Common myeloid progenitor, CD34-positive (primary cell): Measurements from ENCODE around the gene DYRK3.

Experiments
- CTCF ChIA-PET: fragments of 350-600 bp; sonication (Branson Sonifier 250); formaldehyde crosslinking; loops from one replicate; lab custom pipeline; 2021; ENCODE audit warnings: antibody characterized with exemption; lab: Charles Lee
- POLR2A ChIA-PET: fragments of 350-600 bp; sonication (Branson Sonifier 250); formaldehyde crosslinking; loops from one replicate; lab custom pipeline; 2021; ENCODE audit warnings: antibody characterized with exemption; lab: Charles Lee
- DNase-seq, 3 donors: peaks; one replicate each; pipeline versions ENCODE4 v3.0.0 to v3.0.0-alpha.2; 2013
- H3K27ac ChIP-seq, 2 experiments: 1 replicate in 1 of 2; 2 replicates in 1 of 2; pipeline ENCODE4 v1.7.0; 2013; ENCODE audit warnings: inconsistent platforms in 2 of 2, low read length in 2 of 2, mild to moderate bottlenecking in 2 of 2, low read depth in 1 of 2, moderate library complexity in 1 of 2; ENCODE audit not compliant: severe bottlenecking in 2 of 2, insufficient read depth in 1 of 2, poor library complexity in 1 of 2
- H3K27me3 ChIP-seq, 5 experiments: replicated peaks in 2 of 5; 1 replicate in 3 of 5; 2 replicates in 2 of 5; pipeline versions ENCODE4 v1.6.1 to v1.7.0; 2013; ENCODE audit warnings: low read length in 4 of 5, mild to moderate bottlenecking in 2 of 5, moderate library complexity in 2 of 5, inconsistent platforms in 1 of 5; ENCODE audit not compliant: insufficient read depth in 5 of 5, control insufficient read depth in 4 of 5
- H3K36me3 ChIP-seq, 4 experiments: 1 replicate in 2 of 4; 2 replicates in 2 of 4; pipeline versions ENCODE4 v1.6.1 to v1.7.0; 2013; ENCODE audit warnings: low read length in 3 of 4, control low read depth in 1 of 4, mild to moderate bottlenecking in 1 of 4; ENCODE audit not compliant: control insufficient read depth in 4 of 4, insufficient read depth in 4 of 4
- H3K4me1 ChIP-seq, 4 experiments: 1 replicate in 3 of 4; 2 replicates in 1 of 4; pipeline versions ENCODE4 v1.6.1 to v1.7.1; 2013; ENCODE audit warnings: low read length in 3 of 4, mild to moderate bottlenecking in 3 of 4, control low read depth in 1 of 4, inconsistent platforms in 1 of 4, moderate library complexity in 1 of 4; ENCODE audit not compliant: control insufficient read depth in 4 of 4, insufficient read depth in 4 of 4; ENCODE audit errors: control extremely low read depth in 1 of 4
- H3K4me3 ChIP-seq, 7 experiments: 1 replicate in 4 of 7; 2 replicates in 3 of 7; pipeline versions ENCODE4 v1.5.1 to v1.7.0; 2013; ENCODE audit warnings: mild to moderate bottlenecking in 7 of 7, low read length in 6 of 7, moderate library complexity in 6 of 7, inconsistent platforms in 2 of 7, low read depth in 2 of 7, control low read depth in 1 of 7; ENCODE audit not compliant: insufficient read depth in 4 of 7, control insufficient read depth in 1 of 7; ENCODE audit errors: extremely low read depth in 1 of 7
- H3K9me3 ChIP-seq, 5 experiments: 1 replicate in 4 of 5; 2 replicates in 1 of 5; pipeline versions ENCODE4 v1.6.1 to v1.7.1; 2013; ENCODE audit warnings: low read length in 4 of 5, mild to moderate bottlenecking in 2 of 5, inconsistent platforms in 1 of 5, low read depth in 1 of 5, moderate library complexity in 1 of 5; ENCODE audit not compliant: control insufficient read depth in 4 of 5, insufficient read depth in 2 of 5; ENCODE audit errors: control extremely low read depth in 1 of 5
- WGBS: methylation state at CpG from one replicate; pipeline ENCODE4 v1.1.5; 2013; ENCODE audit not compliant: insufficient coverage; 5-methylcytosine and 5-hydroxymethylcytosine counted together

Gene DYRK3

DNA sequence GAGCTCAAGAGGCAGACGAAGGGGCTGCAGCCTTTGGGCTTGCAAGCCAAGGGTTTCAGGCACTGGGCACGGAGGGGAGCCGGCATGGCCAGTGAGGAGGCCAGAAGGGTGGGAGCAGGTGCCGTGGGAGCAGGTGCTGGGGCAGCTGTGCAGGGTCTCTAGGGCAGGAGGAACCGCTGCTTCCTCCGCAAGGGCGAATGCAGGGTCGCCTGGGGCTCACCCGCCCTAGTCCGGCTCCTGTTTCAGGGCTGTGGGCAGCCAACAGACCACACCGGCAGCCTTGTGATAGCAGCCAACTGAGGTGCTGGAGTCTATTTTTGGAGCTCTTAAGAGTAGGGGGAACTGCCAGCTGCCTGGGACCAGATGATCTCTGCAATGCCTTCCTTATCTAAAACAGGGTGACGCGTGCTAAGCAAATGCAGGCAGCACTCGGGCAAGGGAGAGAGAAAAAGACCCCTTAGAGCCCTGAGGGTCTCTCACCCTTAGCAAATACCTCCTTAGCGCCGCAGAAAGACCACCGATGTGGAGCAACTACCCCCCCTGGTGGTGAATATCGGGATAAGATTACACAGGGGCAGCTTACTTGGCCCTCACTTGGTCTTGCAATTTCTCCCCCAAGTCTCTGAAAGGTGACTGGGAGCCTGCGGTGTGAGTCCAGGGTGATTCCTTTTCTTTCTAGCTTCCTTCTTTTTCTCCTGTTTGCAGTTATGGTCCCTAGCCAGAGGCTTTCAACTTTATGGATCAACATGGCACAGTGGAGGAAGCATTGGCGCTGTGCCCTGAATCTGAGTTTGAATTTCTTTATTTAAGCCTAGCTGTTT is 28.7 kb downstream of the DYRK3 start:
- CTCF ChIA-PET: interaction anchor here (0.8 to 31.8 kb wide), 35 partner anchors 10 to 269 kb away, joined by 3 to 989 read pairs (median 4); partner anchors contain the start of genes DYRK3, EIF2D and MAPKAPK2
- WGBS: 2% methylated on average over 16 of the region's 20 CpGs
- H3K9me3 ChIP-seq: no peaks in the 10 kb centered on the region
- H3K27me3 ChIP-seq: peaks cover 0 to 8% (median 0%) of the 10 kb centered on the region in 5 experiments
- H3K4me1 ChIP-seq: peaks cover 14 to 49% (median 40%) of the 10 kb centered on the region in 4 experiments
- POLR2A ChIA-PET: interaction anchor here (0.8 to 2.0 kb wide), 4 partner anchors 8 to 33 kb away, joined by 3 to 17 read pairs (median 4); partner anchors contain the start of gene DYRK3
- H3K36me3 ChIP-seq: no peaks in the 10 kb centered on the region
- peak; percentile 81 to 93 (median 91) for DNase-seq
- no peak overlapping the region for H3K27ac ChIP-seq
- peak overlapping the region in 6 of 7 experiments; percentile 13 to 69 (median 59) for H3K4me3 ChIP-seq

DNA sequence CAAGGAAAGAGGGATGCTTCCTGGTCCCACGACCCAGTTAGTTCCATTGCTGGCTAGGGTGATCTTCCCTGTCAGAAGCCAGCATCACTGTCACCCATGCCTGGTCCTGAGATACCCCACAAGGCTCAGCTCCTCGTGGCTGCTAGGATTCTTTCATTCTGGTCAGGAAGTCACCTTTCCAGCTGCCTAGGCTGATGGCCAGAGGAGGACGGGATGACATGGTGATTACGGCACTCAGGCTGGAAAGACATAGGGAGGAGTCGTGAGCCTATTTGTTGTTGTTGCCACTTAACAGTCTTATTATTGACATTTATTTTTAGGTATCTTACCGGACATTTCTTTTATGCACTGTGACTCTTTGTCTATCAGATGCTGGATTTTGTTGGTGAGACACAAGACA is 29.4 kb downstream of the DYRK3 start:
- Histone ChIP-seq H3K27ac (no peak overlapping the region), H3K36me3 (no peaks in the 10 kb centered on the region), H3K4me1 (peaks cover 14 to 42% (median 33%) of the 10 kb centered on the region in 4 experiments), H3K27me3 (peaks cover 0 to 8% (median 0%) of the 10 kb centered on the region in 5 experiments), H3K9me3 (no peaks in the 10 kb centered on the region), H3K4me3 (peak overlapping the region in 2 of 7 experiments; percentile 57 to 69)
- 40% methylated on average over 2 of the region's 6 CpGs for WGBS
- no peak for DNase-seq
- ChIA-PET CTCF (interaction anchor here (1.0 to 31.8 kb wide), 24 partner anchors 9 to 248 kb away, joined by 3 to 989 read pairs (median 6); partner anchors contain the start of genes DYRK3, EIF2D and MAPKAPK2), POLR2A (interaction anchor here (0.7 to 2.0 kb wide), 4 partner anchors 11 to 42 kb away, joined by 3 to 17 read pairs (median 4); partner anchors contain the start of gene DYRK3)

DNA sequence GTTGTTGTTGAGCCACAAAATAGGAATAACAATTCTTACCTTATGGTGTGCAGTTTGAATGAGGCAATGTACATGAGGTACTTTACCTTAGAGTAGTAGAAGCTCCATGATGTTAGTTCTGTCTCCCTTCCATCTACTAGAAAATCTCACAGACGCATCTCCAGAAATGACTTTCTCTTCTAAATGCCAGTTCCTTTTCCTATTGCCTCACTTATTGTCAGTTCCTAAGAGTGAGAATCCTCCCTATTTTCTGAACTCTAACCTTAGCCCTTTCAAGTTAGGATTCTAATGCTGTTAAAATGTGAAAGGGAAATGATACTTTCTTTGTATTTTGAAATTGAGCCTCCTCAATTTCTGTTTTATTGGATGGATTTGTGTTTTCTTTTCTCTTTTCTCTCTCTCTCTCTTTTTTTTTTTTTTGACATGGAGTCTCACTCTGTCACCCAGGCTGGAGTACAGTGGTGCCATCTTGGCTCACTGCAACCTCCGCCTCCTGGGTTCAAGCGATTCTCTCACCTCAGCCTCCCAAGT is 30.8 kb downstream of the DYRK3 start:
- ChIA-PET POLR2A (no interaction called here), CTCF (interaction anchor here (0.7 to 31.8 kb wide), 11 partner anchors 8 to 143 kb away, joined by 3 to 989 read pairs (median 7); partner anchors contain the start of genes DYRK3 and MAPKAPK2)
- 86% methylated on average over 1 of the region's 3 CpGs for WGBS
- peaks cover 0 to 6% (median 0%) of the 10 kb centered on the region in 5 experiments for H3K27me3 ChIP-seq
- H3K4me3 ChIP-seq: no peak overlapping the region
- no peak overlapping the region for H3K27ac ChIP-seq
- peaks cover 14 to 37% (median 28%) of the 10 kb centered on the region in 4 experiments for H3K4me1 ChIP-seq
- no peaks in the 10 kb centered on the region for H3K9me3 ChIP-seq
- no peaks in the 10 kb centered on the region for H3K36me3 ChIP-seq
- DNase-seq: no peak

DNA sequence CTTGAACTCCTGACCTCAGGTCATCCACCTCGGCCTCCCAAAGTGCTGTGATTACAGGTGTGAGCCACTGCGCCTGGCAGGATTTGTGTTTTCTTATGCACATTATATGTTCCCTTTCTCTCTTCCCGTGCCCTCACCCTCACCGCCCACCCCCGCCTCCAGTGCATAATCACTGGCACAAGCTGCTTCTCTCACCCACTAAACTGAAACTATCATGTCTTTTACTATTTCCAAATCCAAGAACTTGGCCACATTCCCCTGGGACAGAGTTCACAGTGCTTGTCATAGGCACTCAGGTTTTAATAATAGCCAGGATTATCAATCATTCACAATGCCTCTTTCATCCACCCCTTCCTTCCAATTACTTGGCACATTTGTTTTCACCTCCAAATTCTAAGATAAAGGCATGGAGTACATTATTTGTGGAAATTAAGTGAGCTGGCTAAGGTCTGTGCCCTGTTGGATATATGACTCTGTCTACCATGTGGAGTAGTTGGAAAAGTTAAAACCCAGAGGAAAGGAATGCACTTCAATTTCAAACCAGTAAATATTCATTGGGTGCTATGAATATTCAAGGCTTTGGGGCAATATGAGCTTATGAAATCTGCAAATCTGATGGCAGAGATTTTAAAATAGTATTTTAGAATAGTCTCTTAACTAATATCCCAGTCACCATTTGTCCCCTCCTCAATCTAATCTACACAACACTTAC is 31.8 kb downstream of the DYRK3 start:
- H3K36me3 ChIP-seq: no peaks in the 10 kb centered on the region
- WGBS: 98% methylated on average over 5 of the region's 5 CpGs
- DNase-seq: no peak
- no peak overlapping the region for H3K27ac ChIP-seq
- H3K4me3 ChIP-seq: no peak overlapping the region
- POLR2A ChIA-PET: no interaction called here
- peaks cover 14 to 39% (median 30%) of the 10 kb centered on the region in 4 experiments for H3K4me1 ChIP-seq
- peaks cover 0 to 5% (median 0%) of the 10 kb centered on the region in 5 experiments for H3K27me3 ChIP-seq
- CTCF ChIA-PET: interaction anchor here (0.7 to 31.8 kb wide), 11 partner anchors 10 to 164 kb away, joined by 3 to 989 read pairs (median 6); partner anchors contain the start of genes DYRK3 and MAPKAPK2
- H3K9me3 ChIP-seq: no peaks in the 10 kb centered on the region

DNA sequence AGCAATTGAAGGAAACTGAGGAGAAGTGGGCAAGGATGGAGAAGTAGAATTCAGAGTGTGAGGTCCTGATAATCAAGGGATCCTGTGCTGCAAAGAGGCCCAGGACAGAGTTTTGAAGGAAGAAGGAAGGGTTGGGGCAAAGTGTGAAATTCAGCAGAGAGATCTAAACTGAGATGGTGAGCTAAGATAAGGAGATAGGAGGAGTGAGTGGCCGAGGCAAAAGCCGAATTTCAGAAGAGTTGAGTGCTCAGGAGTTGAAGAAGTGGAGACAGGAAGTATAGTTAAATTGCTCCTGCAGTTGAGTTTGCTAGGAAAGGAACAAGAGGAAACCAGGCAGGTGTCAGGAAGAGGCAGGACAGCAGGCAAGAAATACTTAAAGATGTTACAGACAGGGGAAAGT is 33.0 kb downstream of the DYRK3 start:
- POLR2A ChIA-PET: no interaction called here
- CTCF ChIA-PET: interaction anchor here (0.7 to 31.8 kb wide), 5 partner anchors 22 to 164 kb away, joined by 3 to 989 read pairs (median 7); partner anchors contain the start of gene DYRK3
- DNase-seq: no peak
- no peaks in the 10 kb centered on the region for H3K27me3 ChIP-seq
- H3K4me1 ChIP-seq: peaks cover 15 to 43% (median 38%) of the 10 kb centered on the region in 4 experiments
- H3K4me3 ChIP-seq: no peak overlapping the region
- H3K36me3 ChIP-seq: no peaks in the 10 kb centered on the region
- H3K9me3 ChIP-seq: no peaks in the 10 kb centered on the region
- no peak overlapping the region for H3K27ac ChIP-seq
- WGBS: 0% methylated on average over 2 of the region's 2 CpGs

DNA sequence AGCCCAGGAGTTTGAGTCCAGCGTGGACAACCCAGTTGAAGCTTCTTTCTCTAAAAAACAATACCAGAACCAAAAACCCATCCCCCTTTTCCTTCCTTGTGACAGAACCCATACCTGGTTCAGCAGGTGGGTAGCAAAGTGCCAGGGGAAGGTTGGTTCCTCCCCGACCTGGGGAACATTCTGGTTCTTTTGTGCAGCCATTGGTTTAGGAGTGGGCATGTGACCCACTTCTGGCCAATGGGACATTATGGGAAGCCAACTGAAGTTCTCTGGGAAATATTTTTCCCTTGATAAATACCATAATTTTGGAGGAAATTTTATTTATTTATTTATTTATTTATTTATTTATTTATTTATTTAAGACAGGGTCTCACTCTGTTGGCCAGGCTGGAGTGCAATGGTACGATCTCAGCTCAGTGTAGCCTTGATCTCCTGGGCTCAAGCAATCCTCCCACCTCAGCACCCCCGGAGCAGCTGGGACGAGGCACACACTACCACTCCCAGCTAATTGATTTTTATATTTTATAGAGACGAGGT is 33.6 kb downstream of the DYRK3 start:
- POLR2A ChIA-PET: no interaction called here
- H3K4me3 ChIP-seq: no peak overlapping the region
- no peak overlapping the region for H3K27ac ChIP-seq

More for the DNA sequence above, 33.6 kb downstream of the DYRK3 start:
- CTCF ChIA-PET: interaction anchor here (0.7 to 31.8 kb wide), 4 partner anchors 14 to 163 kb away, joined by 3 to 989 read pairs (median 4); partner anchors contain the start of gene DYRK3
- Histone ChIP-seq H3K4me1 (peaks cover 18 to 43% (median 38%) of the 10 kb centered on the region in 4 experiments), H3K36me3 (no peaks in the 10 kb centered on the region), H3K27me3 (no peaks in the 10 kb centered on the region), H3K9me3 (no peaks in the 10 kb centered on the region)
- 100% methylated on average over 1 of the region's 6 CpGs for WGBS
- no peak for DNase-seq
